Cerebellar cortex (tissue), 1 donor: ENCODE data around the gene SOCS7.

Source experiments
- DNase-seq: peaks from one replicate; pipeline ENCODE4 v3.0.0-alpha.2; 2015; ENCODE audit warnings: low spot score

The SOCS7 gene

DNA sequence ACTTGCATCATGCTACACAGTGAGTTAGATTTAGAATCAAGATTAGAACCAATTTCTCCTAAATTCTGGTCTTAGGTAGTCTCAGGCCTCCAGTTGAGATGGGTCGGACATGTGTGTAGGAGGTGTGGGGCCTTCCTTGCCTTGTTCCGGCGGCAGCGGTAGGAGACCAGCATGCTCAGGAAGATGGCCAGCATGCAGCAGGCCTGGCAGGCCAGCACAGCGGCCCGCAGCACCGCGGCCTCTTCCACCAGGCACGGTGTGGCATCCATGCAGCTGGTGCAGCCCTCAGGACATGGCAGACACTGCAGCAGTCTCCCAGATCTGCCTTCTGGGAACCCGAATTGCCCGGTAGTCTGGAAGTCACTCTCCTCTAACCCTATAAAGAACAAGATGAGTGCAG is 14.8 kb upstream of the SOCS7 start:
- peak; percentile 40 for DNase-seq

DNA sequence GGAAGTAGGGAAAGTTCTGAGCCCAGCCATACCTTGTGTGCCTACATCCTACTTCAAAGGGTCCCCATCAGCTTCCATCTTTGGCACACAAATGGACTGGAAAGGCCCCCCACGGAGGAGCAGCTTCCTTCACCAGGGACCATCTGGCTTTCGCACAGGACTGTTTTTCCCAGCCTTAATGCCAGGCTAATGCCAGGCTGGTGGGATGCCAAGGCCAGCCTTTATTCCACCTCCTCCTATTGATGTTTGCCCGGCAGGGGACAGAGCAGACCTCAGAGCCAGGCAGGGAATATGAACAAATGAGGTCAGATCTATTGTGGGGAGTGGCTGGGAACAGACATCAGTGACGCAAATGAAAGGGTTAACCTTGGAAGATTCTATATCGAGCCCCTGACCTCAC is 13.6 kb upstream of the SOCS7 start:
- peak; percentile 95 for DNase-seq

DNA sequence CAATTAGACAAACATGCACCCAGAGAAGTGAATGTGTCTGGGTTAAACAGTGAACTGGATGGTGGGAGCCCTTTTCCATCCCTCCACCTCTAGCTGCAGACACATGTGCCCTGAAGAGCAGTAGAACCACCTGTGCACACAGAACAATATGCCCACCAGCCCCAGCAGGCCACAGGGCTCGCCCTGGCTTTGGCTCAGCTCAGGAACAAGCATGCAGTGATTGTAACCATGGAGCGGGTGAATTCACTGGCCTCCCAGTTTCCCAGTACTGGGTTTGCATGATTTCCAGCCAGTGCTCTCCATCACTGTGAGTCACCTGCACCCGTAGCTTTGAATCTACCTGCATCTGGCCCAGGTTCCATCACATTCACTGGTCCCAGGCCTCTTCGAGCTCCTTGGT is 13.1 kb upstream of the SOCS7 start:
- DNase-seq, result peak; percentile 59

DNA sequence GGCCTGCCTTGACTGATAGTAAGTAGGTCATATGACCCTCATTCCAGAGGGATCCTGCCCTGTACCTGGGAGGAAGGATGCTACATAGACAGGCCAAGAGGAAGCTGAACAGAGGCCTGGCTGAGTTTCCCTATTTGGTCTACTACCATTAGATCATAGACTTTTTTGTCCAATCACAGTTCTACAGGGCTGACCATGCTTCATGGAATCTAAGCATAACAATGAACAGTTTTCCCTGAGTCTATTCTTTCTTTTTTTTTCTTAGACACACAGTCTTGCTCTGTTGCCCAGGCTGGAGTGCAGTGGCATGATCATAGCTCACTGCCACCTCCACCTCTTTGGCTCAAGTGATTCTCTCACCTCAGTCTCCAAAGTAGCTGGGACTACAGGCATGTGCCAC is 11.8 kb upstream of the SOCS7 start:
- peak; percentile 33 for DNase-seq

DNA sequence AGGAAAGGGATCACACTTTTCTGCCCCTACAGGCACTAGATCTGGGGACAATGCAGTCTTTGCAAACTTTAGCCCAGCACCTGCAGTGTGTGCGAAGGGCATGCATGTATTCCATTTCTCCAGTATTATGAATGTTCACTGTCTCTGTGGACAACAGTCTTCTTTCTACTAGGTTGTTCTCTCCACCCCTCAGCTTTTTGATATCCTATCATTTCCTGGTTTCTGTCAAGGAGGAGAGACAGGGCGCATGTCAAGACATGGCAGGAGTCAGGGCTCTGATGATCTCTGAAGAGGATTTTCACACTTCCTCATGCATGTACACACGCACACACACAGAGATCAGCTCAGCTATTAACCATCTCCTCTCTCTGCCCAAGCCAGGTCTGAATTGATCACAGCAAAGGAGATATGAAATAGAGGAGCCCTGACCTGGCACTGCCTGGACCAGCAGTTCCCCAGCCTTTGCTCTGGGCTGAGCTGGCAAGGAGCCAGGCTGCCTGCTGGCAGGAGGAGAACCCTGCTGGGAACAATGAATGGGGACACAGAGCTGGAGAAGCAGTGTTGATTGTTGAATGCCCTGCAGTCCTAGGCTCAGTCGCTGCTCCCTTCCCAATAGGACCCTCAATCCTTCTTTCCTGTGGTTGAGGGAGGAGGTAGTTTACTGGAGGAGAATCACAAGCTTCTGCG is 10.5 kb upstream of the SOCS7 start:
- DNase-seq, result peak; percentile 63

DNA sequence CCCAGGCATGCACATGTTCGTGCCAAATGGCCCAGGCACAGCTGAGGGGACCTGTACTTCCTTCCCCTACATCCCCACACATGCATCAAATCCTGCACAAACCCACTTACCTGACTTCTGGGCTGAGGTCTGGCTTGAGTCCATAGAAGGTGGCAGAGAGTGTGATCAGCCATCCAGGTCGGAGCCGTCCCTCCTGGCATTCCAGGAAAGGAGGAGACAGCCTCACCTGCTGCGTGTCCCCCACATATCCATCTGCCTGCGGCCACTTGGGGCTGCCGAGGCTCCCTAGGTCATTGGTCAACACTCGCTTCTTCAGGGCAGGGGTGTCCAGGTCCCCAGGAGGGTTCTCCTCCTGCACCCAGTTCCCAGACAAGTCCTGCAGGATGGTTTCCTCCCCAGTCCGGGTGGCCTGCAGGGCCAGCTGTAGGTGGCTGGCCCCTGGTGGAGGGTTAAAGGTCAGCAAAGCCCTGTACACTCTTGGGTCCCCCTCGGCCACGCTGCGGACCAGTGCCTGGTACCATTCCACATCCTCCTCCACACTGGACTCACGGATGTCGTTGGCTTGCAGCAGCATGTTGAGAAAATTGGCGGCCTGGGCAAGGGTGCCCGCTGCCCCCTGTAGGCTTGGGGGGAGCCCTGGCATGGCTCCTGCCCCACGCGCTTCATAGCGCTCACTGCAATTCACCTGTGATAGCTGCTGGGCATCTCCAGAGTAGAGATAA is 8.6 kb upstream of the SOCS7 start:
- DNase-seq, result no peak

DNA sequence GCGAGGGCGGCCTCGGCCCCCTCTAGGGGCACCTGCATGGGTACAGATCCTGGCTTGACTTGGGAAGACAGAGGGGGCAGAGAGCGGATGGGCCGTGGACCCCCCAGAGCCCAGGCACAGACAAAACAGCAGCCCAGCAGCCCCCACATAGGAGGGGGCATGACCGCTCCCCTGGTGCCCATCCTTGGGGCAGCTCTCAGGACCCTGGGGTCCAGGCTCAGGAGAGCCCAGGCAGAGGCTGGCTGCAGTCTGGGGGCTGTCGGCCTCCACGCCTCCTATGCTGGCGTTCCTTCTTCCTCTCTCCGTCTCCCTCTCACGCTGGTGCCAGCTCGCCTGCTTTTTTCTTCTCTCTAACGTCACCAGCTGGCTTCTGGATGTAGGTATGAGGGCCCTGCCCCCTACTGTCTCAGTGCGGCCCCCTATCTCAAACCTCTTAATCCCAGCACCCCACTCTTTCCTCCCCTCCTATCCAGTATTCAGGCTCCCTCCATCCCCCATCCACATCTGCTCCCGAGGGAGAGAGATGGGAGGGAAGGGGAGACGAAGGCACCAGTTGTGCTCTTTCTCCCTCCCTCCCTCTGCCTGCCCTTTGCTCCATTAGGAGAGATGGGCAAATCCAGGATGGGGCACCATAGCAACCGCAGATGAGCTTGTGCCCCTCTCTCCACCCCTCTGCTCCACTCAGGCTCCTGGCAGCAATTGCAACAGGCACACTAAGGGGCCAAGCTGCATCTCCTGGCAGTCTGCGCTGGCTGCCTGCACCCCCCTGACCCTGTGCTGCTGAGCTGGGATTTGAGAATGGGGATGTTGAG is 7.8 kb upstream of the SOCS7 start, which contains the start of gene GPR179:
TSS of gene GPR179 (minus strand) at position 349 of the 812 bp plus-strand sequence. CDS start at position 182, 167 bp downstream.
- no peak for DNase-seq

DNA sequence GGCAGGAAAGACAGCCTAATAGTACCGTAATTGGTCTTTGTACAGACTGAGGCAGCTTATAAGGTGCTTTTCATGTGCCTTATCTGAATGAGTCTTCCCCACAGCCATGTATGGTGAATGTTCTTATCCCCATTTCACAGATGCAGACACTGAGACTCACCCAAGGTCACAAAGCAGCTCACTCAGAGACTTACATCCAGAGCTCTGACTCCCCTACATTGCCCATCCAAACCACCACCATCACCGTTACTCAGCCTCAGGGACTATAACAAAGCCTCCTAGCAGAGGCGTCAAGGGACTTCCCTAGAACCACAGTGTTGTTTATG is 7.3 kb upstream of the SOCS7 start:
- no peak for DNase-seq

DNA sequence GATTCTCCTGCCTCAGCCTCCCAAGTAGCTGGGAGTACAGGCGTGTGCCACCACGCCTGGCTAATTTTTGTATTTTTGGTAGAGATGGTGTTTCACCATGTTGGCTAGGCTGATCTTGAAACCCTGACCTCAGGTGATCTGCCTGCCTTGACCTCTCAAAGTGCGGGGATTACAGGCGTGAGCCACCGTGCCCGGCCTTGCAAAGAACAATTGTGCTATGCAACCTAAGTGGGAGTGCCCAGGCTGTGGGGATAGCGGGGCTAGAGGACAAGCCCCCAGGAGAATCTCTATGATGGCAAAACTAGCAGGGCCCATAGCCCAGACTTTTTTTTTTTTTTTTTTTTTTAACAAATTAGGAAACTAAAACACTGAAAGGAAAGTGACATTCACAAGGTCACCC is 5.9 kb upstream of the SOCS7 start:
- DNase-seq, result no peak

DNA sequence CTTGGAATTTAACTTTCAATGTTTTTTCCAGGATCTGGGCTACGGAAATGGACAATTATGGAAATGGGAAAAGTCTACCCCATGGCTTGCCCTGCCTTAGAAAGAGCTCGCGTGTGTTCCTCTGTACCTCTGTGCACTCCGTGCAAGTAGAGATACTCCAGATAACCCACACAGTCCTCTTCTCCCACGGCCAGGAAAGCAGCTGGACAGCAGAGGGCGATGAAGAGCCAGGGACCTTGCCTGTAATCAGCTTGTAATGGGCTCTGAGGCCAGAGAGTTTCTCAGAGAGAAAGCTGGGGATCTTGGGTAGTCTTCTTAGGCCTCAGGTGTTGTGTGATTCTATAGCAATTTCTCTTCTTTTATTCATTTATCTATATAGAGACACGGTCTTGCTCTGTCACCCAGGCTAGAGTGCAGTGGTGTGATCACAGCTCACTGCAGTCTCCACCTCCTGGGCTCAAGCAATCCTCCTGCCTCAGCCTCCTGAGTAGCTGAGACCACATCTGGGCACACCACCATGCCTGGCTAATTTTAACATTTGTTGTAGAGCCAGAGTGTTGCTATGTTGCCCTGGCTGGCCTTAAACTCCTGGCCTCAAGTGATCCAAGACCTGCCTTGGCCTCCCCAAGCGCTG is 2.4 kb upstream of the SOCS7 start:
- peak; percentile 96 for DNase-seq

DNA sequence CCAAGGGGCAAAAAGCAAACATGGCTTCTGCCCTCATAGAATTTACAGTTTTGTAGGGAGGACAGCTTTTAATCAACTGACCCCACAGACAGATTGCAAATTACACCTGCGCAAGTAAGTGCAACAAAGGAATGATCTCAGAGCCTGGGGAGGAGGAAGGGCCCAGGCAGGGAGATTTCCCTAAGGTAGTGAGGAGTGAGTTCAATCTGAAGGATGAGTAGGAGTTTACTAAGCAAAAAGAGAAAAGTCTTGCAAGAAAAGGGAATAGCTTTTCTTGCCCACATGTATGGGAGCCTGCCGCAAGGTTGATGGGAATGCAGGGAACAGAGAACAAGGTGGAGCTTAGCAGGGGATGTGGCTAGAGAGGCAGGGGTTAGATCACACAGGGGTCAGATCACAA is 1.6 kb upstream of the SOCS7 start:
- no peak for DNase-seq

DNA sequence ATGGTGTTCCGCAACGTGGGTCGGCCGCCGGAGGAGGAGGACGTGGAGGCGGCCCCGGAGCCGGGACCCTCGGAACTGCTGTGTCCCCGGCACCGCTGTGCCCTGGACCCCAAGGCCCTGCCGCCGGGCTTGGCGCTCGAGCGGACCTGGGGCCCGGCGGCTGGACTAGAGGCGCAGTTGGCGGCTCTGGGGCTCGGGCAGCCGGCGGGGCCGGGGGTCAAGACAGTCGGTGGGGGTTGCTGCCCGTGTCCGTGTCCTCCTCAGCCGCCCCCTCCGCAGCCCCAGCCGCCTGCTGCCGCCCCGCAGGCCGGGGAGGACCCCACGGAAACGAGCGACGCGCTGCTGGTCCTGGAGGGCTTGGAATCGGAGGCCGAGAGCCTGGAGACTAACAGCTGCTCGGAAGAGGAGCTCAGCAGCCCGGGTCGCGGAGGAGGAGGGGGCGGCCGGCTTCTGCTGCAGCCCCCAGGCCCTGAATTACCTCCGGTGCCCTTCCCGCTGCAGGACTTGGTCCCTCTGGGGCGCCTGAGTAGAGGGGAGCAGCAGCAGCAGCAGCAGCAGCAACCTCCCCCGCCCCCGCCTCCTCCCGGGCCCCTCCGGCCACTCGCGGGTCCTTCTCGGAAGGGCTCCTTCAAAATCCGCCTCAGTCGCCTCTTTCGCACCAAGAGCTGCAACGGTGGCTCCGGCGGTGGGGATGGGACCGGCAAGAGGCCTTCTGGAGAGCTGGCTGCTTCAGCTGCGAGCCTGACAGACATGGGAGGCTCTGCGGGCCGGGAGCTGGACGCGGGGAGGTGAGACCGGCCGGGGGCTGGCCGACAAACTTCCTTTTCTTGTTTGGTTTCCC is 821 bp downstream of the SOCS7 start:
- peak; percentile 29 for DNase-seq

DNA sequence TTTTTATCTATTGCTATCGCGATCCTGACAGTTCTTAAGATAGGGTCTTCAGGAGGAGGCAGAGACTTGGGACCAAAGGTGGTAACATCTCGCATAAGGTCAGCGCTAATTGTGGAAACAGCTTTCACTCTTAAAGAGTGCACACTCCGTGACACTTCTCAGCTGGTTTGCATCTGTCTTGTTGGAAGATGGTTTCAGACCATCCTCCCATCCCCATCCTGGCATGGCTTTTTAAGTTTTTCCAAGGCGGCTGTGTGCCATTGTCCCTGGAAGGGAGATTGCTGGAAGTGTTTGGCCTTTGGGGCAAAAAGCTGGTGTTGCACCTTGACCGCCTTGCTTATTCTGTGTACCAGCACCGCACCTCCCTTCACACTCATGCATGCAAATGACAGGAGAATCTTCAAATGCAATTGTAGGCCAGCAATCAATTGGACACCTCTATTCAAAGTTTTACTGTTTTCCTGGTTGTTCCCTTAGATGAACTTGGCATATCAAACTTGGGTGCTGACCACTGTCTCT is 1.5 kb downstream of the SOCS7 start:
- no peak for DNase-seq

DNA sequence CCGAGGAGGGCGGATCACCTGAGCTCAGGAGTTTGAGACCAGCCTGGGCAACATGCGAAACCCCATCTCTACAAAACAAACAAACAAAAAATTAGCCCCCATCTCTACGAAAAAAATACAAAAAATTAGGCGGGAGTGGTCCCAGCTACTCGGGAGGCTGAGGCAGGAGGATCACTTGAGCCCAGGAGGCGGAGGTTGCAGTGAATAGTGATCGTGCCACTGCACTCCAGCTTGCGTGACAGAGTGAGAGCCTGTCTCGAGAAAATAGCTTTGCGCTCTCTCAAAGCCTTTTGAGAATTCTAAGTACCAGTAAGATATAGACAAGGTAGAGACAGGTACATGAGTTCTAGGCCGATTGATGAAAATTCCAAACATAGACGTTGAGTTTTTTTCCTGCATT is 2.0 kb downstream of the SOCS7 start:
- DNase-seq, result no peak

DNA sequence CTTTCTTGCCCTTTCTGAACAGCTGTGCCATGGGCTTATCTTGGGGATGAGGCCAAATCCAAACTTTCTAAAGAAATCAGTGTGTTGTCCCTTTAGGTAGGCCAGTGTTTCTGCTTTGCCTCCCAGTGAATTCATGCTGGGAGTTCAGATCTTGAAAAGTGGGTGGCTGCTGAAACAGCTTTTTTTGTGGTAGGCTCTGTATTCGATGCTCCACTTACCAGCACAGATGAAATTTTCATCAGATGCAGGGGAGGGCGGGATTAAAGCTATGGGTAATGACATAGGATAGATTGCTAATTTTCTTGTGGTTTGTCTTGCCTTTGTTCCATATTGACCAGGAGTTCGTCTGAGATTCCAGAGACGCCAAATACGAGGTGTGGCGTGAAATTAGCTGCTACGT is 2.8 kb downstream of the SOCS7 start:
- DNase-seq, result peak; percentile 44

DNA sequence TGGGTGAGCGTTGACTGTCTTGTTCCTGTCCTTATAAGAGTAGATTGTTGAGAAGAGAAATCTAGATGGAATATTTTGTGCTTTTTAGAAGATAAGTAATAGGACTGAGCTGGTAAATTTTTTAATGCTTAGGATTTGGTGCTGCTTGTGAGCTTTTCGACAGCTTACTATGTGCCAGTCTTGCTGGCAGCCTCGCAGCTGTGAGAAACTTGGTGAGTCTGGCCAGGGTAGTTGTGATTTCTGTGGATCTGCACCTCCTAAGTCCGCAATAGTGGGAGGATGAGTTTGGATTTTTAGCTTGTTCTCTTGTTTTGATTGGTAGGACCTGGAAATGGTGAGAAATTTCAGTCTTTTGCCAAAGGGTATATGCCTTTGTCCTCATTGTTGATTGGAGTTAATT is 3.6 kb downstream of the SOCS7 start:
- peak; percentile 42 for DNase-seq

DNA sequence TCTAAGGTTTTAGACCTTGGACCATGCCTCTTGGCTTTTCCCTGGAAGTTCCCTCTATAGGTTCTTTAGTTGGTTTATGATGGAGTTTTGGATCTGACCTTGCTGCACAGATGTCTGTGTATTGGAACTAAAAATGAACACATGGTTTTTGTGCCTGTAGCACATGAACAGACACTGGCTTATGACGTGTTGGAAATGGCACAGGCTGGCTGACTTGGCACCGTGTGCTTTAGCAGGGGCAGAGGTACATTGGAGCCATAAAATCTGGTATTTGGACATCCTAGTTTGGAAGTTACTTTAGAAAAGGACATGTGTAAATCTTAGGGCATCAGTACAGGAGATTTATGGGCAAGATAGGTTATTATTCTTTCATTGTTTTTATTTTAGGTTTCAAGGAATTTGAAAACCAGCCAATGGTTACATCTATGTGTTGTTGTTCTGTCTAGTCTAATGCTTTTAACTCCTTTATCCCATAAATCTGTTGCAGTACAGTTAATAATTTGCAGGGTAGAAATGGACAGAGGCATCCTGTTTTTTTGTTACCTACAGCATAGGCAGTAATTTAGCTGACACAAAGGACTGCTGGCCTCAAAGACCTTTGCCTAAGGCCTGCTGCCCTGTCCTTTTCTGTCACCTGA is 6.0 kb downstream of the SOCS7 start:
- peak; percentile 90 for DNase-seq

DNA sequence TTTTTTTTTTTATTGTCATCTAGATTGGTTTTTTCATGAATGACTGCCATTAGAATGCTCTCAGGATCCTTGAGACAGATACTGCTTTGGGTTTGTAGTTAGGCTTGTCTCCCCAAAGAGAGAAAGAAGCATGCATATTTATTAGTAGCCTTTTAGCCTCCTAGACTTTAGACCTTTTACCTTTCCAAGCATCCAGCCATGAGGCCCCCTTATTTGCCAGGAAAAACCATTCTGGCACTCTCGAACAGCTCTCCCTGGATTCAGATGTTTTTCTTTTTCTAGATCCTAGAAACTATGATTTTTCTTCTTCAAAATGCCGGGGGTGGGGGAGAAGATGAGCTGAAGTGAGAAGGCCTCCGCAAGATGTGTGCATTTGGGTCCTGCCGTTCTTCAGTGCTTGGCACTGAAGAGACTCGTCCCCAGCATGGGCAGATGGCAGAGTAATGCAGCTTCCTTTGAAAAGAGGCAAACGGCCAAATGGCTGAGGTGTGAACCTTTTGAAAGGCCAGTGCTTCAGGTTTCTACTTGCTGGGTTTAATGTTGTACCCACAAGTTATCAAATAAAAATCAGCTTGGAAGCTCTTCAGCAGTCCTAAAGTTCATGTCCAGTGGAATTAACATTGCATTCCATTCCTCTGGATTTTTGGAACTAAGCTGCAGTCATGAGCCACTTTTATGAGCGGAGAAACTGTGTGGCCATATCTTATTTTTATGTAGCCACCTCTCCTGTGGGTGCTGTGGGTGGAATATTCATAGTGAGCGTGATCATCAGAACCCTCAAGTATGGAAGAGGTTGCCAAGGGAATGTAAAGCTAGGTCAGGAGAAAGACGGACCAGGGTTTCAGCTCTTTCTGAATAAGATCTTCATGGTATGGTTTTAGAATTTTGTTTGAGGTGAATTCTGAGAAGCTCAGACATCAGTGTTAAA is 7.2 kb downstream of the SOCS7 start:
- peak; percentile 97 for DNase-seq

DNA sequence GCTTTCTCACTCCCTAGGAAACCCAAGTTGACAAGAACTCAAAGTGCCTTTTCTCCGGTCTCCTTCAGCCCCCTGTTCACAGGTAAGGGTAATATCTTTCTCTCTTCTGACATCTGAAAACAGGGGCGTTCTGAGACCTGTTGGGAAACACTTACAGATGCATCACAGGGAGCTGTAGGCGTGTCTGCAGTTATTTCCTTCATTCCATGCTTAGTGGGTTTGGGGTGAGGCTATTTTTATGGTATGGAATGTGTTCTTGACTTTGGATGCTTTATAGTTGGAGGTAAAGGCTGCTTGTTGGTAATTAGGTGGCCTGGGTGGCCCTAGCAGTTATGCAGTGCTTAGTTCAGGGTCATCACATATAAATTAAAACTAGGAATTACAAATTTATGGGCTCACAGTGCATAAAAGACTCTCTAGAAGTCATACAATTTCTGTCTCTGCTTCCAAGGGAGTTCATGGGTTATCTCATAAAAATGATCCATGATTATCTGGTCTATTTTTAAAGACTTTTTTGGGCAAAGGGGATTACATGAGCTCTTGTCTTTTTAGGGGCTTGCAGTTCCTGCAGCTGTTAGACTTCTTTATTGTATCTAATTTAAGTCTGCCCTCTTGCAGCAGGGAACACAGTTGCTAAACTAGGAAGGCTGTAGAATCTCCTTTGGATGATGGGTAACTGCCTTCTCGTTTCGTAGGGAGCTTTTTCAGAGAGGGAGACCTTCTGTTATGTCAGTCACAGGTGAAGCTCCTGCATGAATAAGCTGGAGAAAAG is 10.2 kb downstream of the SOCS7 start:
- no peak for DNase-seq
